ENCODE data around the gene CT55. TPM values are rescaled to one million over a fixed set of nuclear protein-coding genes. Genes with fewer than 3 reads are reported as not detected.
A peak's percentile ranks its signal among the peaks of the same experiment; 100 is the strongest.

CT55 gene
- total RNA-seq, 1 experiment from 2014 or later, result not detected

DNA sequence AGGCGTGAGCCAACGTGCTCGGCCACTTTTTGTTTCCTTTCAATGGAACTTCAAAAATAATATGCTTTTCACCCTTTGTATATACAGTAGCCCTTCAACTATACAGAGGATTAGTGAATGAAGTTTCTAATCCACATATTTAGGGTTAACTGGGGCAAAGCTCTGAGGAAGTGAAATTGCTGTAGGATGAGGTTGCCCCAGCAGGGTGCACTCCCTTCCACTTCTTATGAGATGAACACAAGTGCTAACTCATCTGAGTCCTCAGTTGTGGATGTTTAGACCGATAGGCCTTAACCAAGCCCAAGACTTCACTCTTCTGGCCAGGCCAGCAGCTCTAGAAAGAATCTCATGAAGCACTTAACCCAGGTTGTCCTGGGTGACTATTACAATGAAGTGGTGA is 29.1 kb upstream of the CT55 start:
- no TSS peak for BruUV-seq (replicated peaks)
- POLR2A ChIA-PET, result no interaction called here
- intact Hi-C loops (cut with micrococcal nuclease), result no loop called here
- Histone ChIP-seq H4K20me1 (ENCODE audit: insufficient read depth) (no peaks in the 10 kb centered on the region), H2AFZ (ENCODE audit: low read depth, low read length, poor library complexity, severe bottlenecking) (no peak overlapping the region), H3K9ac (ENCODE audit: low read length) (no peak overlapping the region), H3K4me3 (replicated peaks in 1 of 2; ENCODE audit: low read depth in 1 of 2, low read length in 2 of 2) (no peak overlapping the region), H3K36me3 (ENCODE audit: control insufficient read depth in 1 of 2, insufficient read depth in 2 of 2, low read length in 2 of 2) (no peaks in the 10 kb centered on the region), H3K27ac (ENCODE audit: low read depth, low read length) (no peak overlapping the region), H3K4me1 (ENCODE audit: control insufficient read depth in 1 of 2, insufficient read depth in 2 of 2, low read length in 2 of 2) (no peaks in the 10 kb centered on the region), H3K79me2 (ENCODE audit: insufficient read depth, low read length) (no peaks in the 10 kb centered on the region), H3K9me2 (ENCODE audit: insufficient read depth) (no peaks in the 10 kb centered on the region), H3K27me3 (ENCODE audit: insufficient read depth, low read length) (0 out of 2 replicates have a peak, but pooled peaks cover 4% of the 10 kb centered on the region), H3K9me3 (ENCODE audit: control insufficient read depth in 1 of 2, insufficient read depth in 1 of 2, low read depth in 1 of 2, low read length in 2 of 2) (no peaks in the 10 kb centered on the region), H3K4me2 (ENCODE audit: low read length) (no peak overlapping the region)
- RAD21 ChIA-PET (ENCODE audit: low non-redundant PET in 1 of 2, low total read pairs in 2 of 2, uncharacterized antibody in 2 of 2, unreplicated experiment in 2 of 2), result no interaction called here
- ATAC-seq (no peak), DNase-seq (ENCODE audit: low read depth, low spot score) (no peak)
- CTCF ChIA-PET, result no interaction called here
- no peak for TF ChIP-seq SIN3A (IDR thresholded peaks at IDR 0.05; ENCODE audit: low read depth)

GRCh38 chrX:135194684-135195083 is 23.5 kb upstream of the CT55 start:
- Histone ChIP-seq H3K27me3 (ENCODE audit: insufficient read depth, low read length) (no peaks in the 10 kb centered on the region), H3K9me2 (ENCODE audit: insufficient read depth) (no peaks in the 10 kb centered on the region), H3K4me2 (ENCODE audit: low read length) (no peak overlapping the region), H3K79me2 (ENCODE audit: insufficient read depth, low read length) (no peaks in the 10 kb centered on the region), H3K4me1 (ENCODE audit: control insufficient read depth in 1 of 2, insufficient read depth in 2 of 2, low read length in 2 of 2) (no peaks in the 10 kb centered on the region), H2AFZ (ENCODE audit: low read depth, low read length, poor library complexity, severe bottlenecking) (no peak overlapping the region), H3K9me3 (ENCODE audit: control insufficient read depth in 1 of 2, insufficient read depth in 1 of 2, low read depth in 1 of 2, low read length in 2 of 2) (no peaks in the 10 kb centered on the region), H3K27ac (ENCODE audit: low read depth, low read length) (no peak overlapping the region), H4K20me1 (ENCODE audit: insufficient read depth) (no peaks in the 10 kb centered on the region), H3K4me3 (replicated peaks in 1 of 2; ENCODE audit: low read depth in 1 of 2, low read length in 2 of 2) (no peak overlapping the region), H3K9ac (ENCODE audit: low read length) (no peak overlapping the region), H3K36me3 (ENCODE audit: control insufficient read depth in 1 of 2, insufficient read depth in 2 of 2, low read length in 2 of 2) (no peaks in the 10 kb centered on the region)
- no peak for TF ChIP-seq EZH2 (IDR thresholded peaks at IDR 0.05)
- no peak for TF ChIP-seq SIN3A (IDR thresholded peaks at IDR 0.05; ENCODE audit: low read depth)
- TF ChIP-seq POLR2AphosphoS5 (IDR thresholded peaks at IDR 0.05; ENCODE audit: low read depth, low read length), result no peak
- TF ChIP-seq YY1 (IDR thresholded peaks at IDR 0.05; ENCODE audit: extremely low read depth, insufficient replicate concordance, low read depth, low read length), result no peak
- TF ChIP-seq CTCF (IDR thresholded peaks at IDR 0.05 in 2 of 3, conservative IDR thresholded peaks at IDR 0.05 in 1 of 3; ENCODE audit: borderline replicate concordance in 1 of 3, insufficient read depth in 1 of 3, low read depth in 2 of 3, low read length in 2 of 3), result no peak
- TF ChIP-seq EGR1 (IDR thresholded peaks at IDR 0.05; ENCODE audit: low read depth), result no peak
- TF ChIP-seq ELF1 (IDR thresholded peaks at IDR 0.05; ENCODE audit: borderline replicate concordance, low read depth), result no peak
- no peak for TF ChIP-seq SP1 (IDR thresholded peaks at IDR 0.05; ENCODE audit: low read depth)
- CTCF ChIA-PET, result no interaction called here
- RAD21 ChIA-PET (ENCODE audit: low non-redundant PET in 1 of 2, low total read pairs in 2 of 2, uncharacterized antibody in 2 of 2, unreplicated experiment in 2 of 2), result no interaction called here
- intact Hi-C loops (cut with micrococcal nuclease), result no loop called here
- BruUV-seq (replicated peaks), result no TSS peak
- DNase-seq (ENCODE audit: low read depth, low spot score), result no peak
- POLR2A ChIA-PET, result no interaction called here
- peak; percentile 83 for ATAC-seq
